ENCODE results near the gene SLC25A11.

- TF ChIP-seq, protein P1, sequence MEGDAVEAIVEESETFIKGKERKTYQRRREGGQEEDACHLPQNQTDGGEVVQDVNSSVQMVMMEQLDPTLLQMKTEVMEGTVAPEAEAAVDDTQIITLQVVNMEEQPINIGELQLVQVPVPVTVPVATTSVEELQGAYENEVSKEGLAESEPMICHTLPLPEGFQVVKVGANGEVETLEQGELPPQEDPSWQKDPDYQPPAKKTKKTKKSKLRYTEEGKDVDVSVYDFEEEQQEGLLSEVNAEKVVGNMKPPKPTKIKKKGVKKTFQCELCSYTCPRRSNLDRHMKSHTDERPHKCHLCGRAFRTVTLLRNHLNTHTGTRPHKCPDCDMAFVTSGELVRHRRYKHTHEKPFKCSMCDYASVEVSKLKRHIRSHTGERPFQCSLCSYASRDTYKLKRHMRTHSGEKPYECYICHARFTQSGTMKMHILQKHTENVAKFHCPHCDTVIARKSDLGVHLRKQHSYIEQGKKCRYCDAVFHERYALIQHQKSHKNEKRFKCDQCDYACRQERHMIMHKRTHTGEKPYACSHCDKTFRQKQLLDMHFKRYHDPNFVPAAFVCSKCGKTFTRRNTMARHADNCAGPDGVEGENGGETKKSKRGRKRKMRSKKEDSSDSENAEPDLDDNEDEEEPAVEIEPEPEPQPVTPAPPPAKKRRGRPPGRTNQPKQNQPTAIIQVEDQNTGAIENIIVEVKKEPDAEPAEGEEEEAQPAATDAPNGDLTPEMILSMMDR (IDR thresholded peaks at IDR 0.05; ENCODE audit: extremely low read depth in 1 of 2, insufficient read depth in 1 of 2, low read depth in 1 of 2, low read length in 2 of 2), result no peak
- TF ChIP-seq POLR2A (IDR thresholded peaks at IDR 0.05; ENCODE audit: low read depth, low read length), result no peak
- TF ChIP-seq EZH2 (IDR thresholded peaks at IDR 0.05; ENCODE audit: borderline replicate concordance, low read depth, low read length, severe bottlenecking), result no peak
- no peak for TF ChIP-seq MYC (IDR thresholded peaks at IDR 0.05; ENCODE audit: low read depth, low read length)
- TF ChIP-seq JUN (IDR thresholded peaks at IDR 0.05; ENCODE audit: borderline replicate concordance, insufficient read depth, insufficient read length, low read depth), result no peak
Observed at GRCh38 chr17:4987767-4988567, 48.1 kb upstream of the SLC25A11 start.
